ENCODE results near the gene LRG1.

GRCh38 chr19:4510435-4511255, 29.2 kb downstream of the LRG1 start:
- TF ChIP-seq CTCF (IDR thresholded peaks at IDR 0.05) (no peak), EZH2phosphoT487 (IDR thresholded peaks at IDR 0.05) (no peak), EZH2 (IDR thresholded peaks at IDR 0.05) (no peak)
